GM18858 (cell line): Measurements from ENCODE around the gene THAP7.

Source experiments
- ATAC-seq: cut with Tn5 transposase; IDR thresholded peaks from one replicate; pipeline ENCODE4 v1.9.1; 2021; ENCODE audit not compliant: unreplicated experiment

Gene THAP7

DNA sequence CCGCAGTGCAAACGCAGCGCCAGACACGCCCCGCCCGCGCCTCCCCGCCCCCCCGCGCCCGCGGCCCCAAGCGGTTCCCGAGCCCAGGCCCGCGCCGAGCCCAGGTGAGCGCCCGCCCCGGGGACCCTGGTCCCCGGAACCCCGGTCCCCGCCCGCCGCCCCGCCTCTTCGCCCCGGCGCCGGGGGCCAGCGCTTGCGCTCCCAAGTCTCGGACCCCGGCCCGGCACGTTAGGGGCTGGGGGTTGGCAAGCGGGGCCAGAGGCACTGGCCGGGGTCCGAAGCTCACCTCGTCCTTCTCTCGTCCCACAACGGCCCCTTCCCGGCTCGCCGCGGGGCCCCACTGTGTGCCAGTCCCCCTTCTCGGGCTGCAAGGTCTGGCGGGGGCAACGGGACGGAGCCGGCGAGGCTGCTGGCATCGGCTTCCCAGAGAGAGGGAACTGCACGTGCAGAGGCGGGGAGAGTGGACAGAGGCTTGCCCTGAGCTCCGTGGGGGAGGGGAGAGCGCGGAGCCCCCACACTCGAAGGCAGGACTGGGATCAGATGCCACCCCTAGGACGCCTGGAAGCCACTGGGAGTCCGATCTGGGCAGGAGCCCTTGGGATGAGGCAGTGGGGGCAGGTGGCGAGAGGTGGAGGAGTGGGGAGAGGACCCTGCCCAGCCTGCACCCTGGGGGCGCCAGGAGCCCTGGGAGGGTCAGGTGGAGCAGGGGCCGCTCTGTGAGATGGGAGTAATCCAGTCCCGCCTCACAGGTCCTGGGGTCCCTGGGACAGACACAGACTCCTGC, 36.6 kb downstream of the THAP7 start:
- no peak for ATAC-seq

DNA sequence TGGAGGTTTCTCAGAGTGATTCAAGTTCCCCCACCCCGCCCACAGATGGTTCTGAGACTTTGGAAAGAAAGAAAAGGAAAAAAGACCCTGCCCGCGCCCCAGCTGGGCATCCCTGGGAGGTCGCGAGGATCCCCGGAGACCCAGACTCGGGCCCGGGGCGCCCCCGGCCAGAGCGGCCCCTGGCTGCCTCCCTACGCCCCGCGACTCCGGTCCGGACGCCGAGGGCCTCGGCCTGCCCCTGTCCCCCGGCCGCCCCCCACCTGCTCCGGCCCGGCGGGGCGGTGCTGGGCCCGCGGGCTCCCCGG, 37.2 kb downstream of the THAP7 start:
- ATAC-seq: no peak

DNA sequence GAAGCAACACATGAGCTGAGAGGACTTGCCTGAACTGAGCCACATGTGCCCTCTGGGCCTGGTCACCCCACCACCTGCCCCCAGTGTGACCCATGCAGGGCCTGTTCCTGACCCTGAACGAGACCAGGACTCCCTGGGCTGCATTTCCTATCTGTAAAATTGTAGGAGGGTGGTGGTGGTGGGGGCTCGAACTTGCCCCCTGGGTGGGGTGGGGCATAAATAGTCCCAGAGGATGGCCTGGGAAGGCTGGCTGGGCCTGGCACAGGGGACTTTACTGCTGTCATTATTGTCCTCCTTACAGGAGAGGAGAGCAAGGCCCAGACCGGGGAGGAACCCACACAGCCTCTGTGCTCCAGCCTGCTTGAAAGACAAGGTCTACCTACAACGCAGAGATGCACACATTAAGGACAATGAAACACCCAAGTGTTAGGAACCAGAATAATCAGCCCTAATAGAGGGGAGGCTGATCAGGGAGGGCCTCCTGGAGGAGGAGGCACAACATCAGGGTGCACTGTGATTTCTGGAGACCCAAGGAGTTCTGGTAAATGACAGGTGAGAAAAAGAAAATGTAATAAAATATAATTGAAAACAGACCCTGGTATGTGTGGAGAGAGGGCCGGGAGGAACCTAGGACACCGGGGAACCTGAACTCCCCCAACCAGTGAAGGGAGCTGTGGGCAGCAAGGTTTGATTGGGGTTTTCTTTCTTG, 37.7 kb downstream of the THAP7 start:
- no peak for ATAC-seq

DNA sequence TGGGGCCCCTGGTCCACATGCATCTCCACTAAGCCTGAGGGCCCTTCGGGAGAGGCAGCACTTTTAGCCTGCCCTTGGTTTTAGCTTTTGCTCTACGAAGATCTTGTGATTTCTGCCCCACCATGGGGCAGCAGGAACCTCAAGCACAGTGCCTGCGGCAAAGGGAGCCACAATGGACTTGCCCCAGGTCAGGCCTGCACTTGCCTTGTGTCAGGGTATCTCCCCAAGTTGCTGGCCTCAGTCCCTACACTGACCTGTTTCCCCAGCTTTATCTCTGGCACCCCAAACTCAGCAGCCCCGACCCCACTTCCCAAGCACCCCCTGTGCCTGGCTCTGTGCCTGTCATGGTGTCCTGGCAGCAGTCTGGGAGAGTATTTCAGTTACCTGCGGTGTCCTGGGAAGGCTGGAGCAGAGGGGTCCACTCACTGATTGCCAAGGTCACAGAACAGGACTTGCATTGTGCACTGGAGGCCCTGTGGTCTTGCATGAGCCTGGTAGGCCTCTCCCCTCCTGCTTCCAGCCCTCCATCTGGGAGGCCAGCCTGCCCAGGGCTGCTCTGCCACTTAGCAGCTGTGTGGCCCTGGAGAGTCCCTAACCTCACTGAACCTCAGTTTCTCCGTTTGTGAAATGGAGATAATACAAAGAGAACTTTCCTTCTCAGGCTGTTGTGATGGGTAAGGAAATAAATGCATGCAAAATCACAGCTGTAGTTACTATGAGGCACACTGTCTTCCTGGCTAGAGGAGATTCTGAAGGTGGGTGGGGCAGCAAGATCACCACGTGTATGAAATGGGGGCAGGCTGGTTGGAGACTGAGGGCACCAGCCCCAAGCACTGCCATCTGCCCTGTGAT, 38.5 kb downstream of the THAP7 start:
- no peak for ATAC-seq

DNA sequence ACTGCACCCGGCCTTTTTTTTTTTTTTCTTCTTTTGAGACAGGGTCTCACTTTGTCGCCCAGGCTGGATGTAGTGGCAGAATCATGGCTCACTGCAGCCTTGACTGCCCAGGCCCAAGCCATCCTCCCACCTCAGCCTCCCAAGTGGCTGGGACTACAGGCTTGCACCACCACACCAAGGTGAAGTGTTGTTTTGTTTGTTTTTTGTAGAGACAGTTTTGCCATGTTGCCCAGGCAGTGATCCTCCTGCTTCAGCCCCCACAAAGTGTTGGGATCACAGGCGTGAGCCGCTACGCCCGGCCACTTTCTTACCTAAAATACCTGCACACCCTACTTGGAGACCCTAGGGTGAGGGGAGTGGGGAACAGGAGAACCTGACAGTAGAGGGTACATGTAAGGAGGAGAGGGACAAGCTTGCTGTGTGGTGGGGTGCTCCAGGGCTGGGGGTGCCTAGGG, 39.4 kb downstream of the THAP7 start:
- no peak for ATAC-seq

DNA sequence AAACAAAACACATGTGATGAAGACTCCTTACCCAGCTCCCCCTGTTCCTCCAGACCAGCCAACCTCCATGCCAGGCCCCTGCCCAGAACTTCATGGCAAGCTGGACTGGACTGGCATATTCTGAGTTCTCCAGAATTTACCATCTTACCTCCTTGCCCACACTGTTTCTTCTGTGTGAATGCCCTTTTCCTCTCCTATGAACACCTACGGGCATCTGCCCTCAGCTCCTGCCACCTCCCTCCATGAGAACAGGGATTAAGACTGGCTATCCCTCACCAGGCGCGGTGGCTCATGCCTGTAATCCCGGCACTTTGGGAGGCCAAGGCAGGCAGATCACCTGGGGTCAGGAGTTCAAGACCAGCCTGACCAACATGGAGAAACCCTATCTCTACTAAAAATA, 41.3 kb downstream of the THAP7 start:
- no peak for ATAC-seq

DNA sequence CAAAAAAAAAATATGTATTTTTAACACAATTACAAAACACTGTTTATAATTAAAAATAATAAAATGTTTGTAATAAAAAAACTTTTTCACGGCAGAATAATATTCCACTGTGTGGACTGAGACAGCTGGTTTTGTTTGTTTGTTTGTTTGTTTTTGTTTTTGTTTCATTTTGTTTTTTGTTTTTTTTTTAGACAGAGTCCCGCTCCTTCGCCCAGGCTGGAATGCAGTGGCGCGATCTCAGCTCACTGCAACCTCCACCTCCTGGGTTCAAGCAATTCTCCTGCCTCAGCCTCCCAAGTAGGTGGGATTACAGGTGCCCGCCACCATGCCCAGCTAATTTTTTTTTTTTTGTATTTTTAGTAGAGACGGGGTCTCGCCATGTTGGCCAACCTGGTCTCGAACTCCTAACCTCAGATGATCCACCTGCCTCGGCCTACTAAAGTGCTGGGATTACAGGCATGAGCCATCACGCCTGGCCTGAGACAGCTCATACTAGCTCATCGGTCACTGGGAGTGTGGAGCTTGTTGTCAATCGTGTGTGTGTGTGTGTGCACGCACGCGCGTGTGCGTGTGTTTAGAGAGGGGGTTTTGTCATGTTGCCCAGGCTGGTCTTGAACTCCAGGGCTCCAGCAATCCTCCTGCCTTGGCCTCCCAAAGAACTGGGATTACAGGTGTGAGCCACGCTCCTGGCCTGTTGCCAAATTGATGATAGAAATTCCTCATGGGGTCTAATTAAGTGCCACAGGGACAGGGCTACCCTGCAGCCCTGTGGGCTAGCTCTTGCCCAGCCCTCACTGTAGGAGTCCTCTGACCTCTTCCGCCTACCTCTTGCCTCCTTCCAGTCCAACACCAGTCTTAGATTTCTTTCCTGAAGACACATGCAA, 42.1 kb downstream of the THAP7 start:
- ATAC-seq: no peak

DNA sequence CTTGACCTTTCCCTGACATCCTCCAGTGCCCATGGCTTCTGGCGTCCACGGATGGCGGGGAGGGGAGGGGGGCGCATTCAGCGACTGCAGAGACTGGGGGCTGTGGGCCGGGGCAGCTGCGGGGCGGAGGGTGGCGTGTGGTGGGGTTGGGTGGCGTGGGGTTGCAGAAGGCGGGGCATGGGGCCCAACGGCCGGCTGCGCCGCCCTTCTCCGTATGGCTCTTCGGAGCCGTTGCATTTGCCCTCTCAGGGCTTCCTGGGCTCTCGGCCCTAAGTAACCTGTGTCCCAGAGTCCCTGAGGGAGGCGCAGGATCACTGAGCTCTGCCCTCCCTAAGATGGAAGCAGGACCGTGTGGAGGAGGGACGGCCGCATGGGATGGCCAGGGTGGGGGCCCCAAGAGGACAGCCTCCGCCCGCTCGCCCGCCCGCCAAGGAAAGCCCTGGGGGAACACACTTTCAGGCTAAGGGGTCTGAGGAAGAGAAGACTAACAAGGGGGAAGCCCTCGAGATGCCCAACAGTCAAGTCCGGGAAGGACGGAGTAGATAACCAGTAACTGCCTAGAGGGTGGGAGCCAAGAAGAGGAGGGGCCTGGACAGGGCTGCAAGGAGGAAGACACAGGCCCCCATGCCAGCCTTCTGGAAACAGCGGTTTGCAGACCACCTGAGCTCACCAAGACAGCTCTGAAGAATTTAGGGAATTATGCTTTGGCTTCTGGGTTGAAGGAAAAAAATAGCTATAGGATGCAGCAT, 44.1 kb downstream of the THAP7 start:
- ATAC-seq: no peak

DNA sequence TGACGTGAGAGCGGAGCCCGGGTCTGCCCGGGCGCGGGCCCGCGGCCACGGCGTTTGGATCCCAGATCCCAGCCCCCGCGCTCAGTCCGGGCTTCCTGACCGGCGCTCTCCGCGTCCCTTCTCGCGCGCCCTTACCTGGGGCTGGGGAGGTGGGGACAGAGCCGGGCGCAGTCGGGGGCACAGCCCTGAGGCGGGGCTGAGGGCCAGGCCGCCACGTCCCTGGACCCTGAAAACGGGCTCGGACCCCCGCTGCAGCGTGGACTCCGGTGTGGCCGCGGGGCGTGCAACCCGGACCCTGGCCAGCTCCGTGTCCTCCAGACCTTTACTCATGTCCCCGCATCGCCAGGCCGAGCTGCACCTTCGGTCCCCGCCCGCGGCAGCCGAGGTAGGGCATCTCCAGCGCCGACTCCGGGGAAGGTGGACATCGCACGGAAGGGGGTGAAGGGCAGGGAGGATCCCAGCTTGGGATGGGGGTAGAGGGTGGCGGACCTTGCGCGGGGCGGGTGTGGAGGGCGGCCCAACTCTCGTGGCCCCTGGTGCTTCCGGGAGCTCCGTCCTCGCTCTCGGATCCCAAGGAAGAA, 44.7 kb downstream of the THAP7 start:
- ATAC-seq: no peak

DNA sequence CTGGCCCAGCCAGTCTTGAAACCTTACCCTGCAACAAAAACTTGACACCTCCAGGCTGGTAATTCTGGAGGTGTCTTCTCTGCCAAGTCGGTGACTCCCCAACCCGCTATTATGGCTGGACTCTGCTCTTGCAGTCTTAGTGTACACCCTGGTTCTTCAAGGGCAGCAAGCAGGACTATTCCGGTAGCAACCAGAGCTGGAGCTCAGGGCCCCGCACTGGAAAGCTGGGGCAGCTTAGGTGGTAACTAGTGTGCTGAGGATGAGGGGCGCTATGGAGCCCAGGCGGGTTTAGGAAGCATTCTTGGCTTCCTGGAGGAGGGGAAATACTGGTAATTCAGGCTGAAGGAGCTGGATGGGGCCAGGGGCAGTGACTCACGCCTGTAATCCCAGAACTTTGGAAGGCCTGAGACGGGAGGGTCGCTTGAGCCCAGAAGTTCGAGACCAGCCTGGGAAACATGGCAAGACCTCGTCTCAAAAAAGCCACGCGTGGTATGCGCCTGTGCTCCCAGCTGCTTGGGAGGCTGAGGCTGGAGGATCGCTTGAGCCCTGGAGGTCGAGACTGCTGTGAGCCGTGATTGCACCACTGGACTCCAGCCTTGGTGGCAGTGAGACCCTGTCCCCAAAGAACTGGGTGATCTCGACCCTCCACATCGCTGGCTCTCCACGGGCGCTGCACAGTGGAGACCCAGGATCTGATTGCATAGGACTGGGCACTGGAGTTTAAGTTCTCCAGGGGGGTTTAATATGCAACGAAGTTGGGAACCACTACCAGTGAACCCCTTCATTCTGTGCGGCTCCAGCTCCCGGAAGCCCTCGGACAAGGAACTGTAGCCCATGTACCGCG, 45.4 kb downstream of the THAP7 start:
- no peak for ATAC-seq

DNA sequence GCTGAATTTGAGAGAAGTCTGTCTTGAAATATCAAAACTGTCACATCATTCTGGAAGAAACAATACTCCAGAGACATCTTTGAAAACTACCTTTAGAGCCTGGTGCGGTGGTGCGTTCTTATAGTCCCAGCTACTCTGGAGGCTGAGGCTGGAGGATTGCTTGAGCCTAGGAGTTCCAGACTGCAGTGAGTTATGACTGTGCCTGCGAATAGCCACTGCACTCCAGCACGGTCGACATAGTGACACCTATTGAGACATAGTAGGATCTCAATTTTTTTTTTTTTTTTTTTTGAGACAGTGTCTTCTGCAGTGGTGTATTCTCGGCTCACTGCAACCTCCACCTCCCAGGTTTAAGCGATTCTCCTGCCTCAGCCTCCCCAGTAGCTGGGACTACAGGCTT, 46.4 kb downstream of the THAP7 start:
- no peak for ATAC-seq

DNA sequence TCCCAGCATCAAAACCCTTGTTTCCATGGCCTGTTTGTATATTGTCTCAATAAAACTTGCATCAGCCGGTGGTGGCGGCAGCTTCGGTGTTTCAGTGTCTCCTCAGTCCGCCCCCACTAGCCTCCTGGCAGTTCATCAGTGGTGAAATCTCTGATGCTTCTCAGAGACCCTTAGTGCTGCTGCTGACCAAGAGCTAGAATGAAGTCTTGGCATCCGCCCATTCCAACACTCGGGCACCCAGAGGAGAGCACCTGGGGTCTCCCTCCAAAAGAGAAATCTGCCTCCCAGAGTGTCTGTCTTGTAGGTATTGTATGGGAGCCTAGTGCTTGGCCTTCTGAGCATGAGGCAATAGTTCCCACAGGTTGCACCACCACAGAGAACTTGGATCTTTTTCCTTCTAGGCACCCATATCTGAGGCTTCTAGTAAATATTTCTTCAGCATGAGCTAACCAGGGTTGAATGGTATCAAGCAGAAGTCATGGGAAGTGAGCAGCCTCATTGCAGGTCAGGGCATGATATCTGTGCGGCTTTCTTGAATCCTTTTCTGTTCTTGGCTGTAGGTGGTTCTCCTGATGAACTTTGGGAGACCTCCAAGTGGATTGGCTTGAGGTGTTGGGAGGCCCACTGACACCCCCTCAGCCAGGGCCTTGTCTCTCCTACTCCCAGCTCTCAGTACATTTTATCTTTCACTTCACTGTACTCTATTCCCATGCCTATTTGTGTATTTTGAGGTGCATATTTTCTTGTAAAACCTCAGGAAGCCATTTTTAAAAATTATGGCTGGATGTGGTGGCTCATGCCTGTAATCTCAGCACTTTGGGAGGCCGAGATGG, 48.0 kb downstream of the THAP7 start:
- no peak for ATAC-seq

DNA sequence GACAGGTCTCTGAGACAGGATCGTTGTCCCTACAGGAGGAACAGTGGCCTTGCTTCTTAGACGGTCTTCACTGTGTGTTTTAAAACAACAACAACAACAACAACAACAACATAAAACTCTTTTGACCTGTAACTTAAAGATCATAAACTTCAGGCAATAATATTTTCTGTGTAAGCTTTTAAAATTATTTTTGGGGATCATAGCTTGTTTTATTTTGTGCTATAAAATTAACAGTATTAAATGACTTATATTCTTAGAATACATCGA, 48.6 kb downstream of the THAP7 start:
- ATAC-seq: no peak

DNA sequence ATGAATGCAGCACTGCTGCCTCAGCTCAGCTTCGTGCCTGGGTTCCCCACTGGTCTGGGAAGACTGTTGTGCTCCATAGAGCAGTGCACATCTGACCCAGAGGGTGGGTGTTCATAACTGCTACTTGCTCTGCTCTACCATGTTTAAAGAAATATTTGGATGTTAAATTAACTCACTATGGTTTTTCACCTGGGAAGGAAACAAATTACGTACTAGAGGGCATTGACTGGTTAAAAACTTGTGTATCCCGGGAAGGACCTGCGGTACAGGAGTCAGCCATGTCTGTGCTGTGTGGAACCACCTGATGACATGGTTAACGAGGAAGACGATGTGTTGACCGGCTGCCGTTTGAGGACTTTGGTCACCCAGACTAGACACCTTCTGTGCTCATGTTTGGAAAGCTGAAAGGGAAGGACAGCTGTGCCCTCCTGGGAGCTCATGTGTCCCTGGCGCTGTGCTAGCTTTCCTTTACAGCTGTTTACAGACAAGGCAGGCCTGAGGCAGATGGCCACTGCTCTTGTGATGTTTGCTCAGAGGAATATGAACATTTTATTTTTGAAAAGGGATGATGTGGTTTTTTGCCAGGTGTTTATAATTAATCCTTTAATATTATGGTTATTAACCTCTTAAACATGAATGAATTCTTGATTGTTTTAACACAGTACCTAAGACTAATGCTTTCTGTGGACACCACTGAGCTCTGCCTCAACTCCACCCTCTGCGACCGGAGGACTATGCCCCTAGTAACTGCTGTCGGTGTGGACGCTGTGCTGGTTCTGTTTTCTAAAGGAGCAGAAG, 49.2 kb downstream of the THAP7 start:
- ATAC-seq: no peak

DNA sequence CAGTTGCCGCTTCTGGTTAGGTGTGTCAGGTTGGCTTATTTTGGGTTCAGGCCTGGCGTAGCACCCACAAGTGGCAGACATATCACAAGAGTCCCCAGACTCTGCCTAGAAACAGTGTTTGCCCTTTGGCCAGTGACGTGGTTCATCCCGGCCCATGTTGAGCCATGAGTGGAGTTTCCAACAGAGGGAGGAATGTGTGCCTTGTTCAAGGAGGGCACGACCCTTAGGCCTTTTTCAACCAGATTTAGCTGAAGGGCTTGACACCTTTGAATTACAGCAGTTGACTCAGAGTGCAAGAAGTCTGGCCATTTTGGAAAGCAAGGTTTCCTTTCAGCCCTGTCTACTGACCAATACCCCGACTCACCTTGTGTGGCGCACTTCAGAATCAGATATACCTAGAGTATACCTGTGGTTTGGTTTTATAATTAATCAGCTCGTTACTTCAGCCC, 50.0 kb downstream of the THAP7 start:
- ATAC-seq: no peak

DNA sequence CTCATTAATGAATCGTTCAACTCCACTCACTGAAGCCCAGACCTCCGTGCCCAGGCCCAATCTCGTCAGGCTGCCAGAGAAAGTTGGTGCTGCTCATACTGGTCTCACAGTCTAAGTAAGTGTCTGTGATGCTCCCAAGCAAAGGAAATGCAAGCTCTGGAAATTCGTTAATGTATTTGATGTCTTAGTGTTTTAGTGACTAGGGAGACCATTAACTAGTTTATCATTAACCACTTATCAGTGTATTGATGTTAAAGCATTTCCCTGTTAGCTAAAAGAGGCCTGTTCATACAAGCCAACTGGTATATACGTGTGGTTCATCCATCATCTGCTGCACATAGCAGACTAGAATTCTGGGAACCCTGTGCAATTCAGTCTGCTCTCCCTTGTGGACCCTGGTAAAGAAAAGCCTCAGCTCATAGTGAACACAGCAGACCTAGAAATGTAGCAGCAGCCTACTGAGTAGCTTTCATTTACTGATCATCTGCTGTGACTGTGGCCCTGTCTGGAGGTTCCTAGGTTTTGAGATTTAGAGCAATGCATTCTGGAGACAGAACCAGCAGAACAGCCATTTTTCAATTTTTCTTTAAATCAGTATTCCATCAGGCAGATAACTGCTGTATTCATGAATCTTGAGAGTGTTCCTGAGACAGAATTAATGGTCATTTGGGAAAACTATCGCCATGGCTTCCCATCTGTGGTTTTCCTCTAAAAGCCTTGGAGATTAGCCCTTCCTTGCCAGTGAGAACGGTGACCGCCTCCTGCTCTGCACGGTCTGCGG, 50.6 kb downstream of the THAP7 start:
- ATAC-seq: no peak
